ENCODE results near the gene MCM6. TPM values are rescaled to one million over a fixed set of nuclear protein-coding genes. Genes with fewer than 3 reads are reported as not detected.

Gene MCM6
- total RNA-seq, 1 experiment from 2014 or later, result 84.8 TPM

- POLR2A ChIA-PET, result no interaction called here
- RAD21 ChIA-PET (ENCODE audit: low non-redundant PET in 1 of 2, low total read pairs in 2 of 2, uncharacterized antibody in 2 of 2, unreplicated experiment in 2 of 2), result no interaction called here
- ATAC-seq, result no peak
- Histone ChIP-seq H3K9me3 (ENCODE audit: control insufficient read depth in 1 of 2, insufficient read depth in 1 of 2, low read depth in 1 of 2, low read length in 2 of 2) (no peaks in the 10 kb centered on the region), H3K27ac (ENCODE audit: low read depth, low read length) (no peak overlapping the region), H4K20me1 (ENCODE audit: insufficient read depth) (no peaks in the 10 kb centered on the region), H3K4me1 (ENCODE audit: control insufficient read depth in 1 of 2, insufficient read depth in 2 of 2, low read length in 2 of 2) (no peaks in the 10 kb centered on the region), H3K9ac (ENCODE audit: low read length) (no peak overlapping the region), H3K36me3 (ENCODE audit: control insufficient read depth in 1 of 2, insufficient read depth in 2 of 2, low read length in 2 of 2) (no peaks in the 10 kb centered on the region), H3K79me2 (ENCODE audit: insufficient read depth, low read length) (no peaks in the 10 kb centered on the region), H3K4me2 (ENCODE audit: low read length) (no peak overlapping the region), H3K9me2 (ENCODE audit: insufficient read depth) (no peaks in the 10 kb centered on the region), H2AFZ (ENCODE audit: low read depth, low read length, poor library complexity, severe bottlenecking) (no peak overlapping the region), H3K27me3 (ENCODE audit: insufficient read depth, low read length) (no peaks in the 10 kb centered on the region), H3K4me3 (replicated peaks in 1 of 2; ENCODE audit: low read depth in 1 of 2, low read length in 2 of 2) (no peak overlapping the region)
- CTCF ChIA-PET, result no interaction called here
- intact Hi-C loops (cut with micrococcal nuclease), result no loop called here
- no peak for DNase-seq (ENCODE audit: low read depth, low spot score)
- no peak for TF ChIP-seq POLR2A (IDR thresholded peaks at IDR 0.05; ENCODE audit: borderline replicate concordance, extremely low read depth, insufficient read depth, insufficient read length)
- no peak for TF ChIP-seq ZBTB33 (IDR thresholded peaks at IDR 0.05; ENCODE audit: extremely low read depth, insufficient replicate concordance, low read length)
- no peak for TF ChIP-seq REST (IDR thresholded peaks at IDR 0.05; ENCODE audit: low read depth)
- TF ChIP-seq RAD21 (IDR thresholded peaks at IDR 0.05; ENCODE audit: low read depth), result no peak
- no peak for TF ChIP-seq CTCF (IDR thresholded peaks at IDR 0.05 in 2 of 3, conservative IDR thresholded peaks at IDR 0.05 in 1 of 3; ENCODE audit: borderline replicate concordance in 1 of 3, insufficient read depth in 1 of 3, low read depth in 2 of 3, low read length in 2 of 3)
- TF ChIP-seq CBX3 (IDR thresholded peaks at IDR 0.05; ENCODE audit: low read depth), result no peak
- no TSS peak for BruUV-seq (replicated peaks)
Measured at GRCh38 chr2:135832891-135833290, 43.4 kb downstream of the MCM6 start.

Measured in HCT116 (cell line).